ENCODE measurements around the gene ELAVL3. TPM values are rescaled to one million over a fixed set of nuclear protein-coding genes. Genes with fewer than 3 reads are reported as not detected.
A peak's percentile ranks its signal among the peaks of the same experiment; 100 is the strongest.

Gene ELAVL3
- total RNA-seq, 1 donor from 2014 or later, result 42.8 TPM

GRCh38 chr19:11505032-11505503, 24.2 kb upstream of the ELAVL3 start:
- H3K4me3 Mint-ChIP-seq, result peak overlapping the region; percentile 88
- no peaks in the 10 kb centered on the region for H3K36me3 Mint-ChIP-seq (ENCODE audit: low read depth)
- peaks cover 19% of the 10 kb centered on the region for H3K4me1 Mint-ChIP-seq
- TF ChIP-seq, protein P1, sequence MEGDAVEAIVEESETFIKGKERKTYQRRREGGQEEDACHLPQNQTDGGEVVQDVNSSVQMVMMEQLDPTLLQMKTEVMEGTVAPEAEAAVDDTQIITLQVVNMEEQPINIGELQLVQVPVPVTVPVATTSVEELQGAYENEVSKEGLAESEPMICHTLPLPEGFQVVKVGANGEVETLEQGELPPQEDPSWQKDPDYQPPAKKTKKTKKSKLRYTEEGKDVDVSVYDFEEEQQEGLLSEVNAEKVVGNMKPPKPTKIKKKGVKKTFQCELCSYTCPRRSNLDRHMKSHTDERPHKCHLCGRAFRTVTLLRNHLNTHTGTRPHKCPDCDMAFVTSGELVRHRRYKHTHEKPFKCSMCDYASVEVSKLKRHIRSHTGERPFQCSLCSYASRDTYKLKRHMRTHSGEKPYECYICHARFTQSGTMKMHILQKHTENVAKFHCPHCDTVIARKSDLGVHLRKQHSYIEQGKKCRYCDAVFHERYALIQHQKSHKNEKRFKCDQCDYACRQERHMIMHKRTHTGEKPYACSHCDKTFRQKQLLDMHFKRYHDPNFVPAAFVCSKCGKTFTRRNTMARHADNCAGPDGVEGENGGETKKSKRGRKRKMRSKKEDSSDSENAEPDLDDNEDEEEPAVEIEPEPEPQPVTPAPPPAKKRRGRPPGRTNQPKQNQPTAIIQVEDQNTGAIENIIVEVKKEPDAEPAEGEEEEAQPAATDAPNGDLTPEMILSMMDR (conservative IDR thresholded peaks at IDR 0.05), result no peak
- peak overlapping the region; percentile 46 for H3K27ac Mint-ChIP-seq (ENCODE audit: unreplicated experiment)
- DNase-seq (ENCODE audit: low read depth, low spot score), result peak; percentile 85
- no peaks in the 10 kb centered on the region for H3K9me3 Mint-ChIP-seq
- H3K27me3 Mint-ChIP-seq (ENCODE audit: low read depth), result peaks cover 4% of the 10 kb centered on the region

DNA sequence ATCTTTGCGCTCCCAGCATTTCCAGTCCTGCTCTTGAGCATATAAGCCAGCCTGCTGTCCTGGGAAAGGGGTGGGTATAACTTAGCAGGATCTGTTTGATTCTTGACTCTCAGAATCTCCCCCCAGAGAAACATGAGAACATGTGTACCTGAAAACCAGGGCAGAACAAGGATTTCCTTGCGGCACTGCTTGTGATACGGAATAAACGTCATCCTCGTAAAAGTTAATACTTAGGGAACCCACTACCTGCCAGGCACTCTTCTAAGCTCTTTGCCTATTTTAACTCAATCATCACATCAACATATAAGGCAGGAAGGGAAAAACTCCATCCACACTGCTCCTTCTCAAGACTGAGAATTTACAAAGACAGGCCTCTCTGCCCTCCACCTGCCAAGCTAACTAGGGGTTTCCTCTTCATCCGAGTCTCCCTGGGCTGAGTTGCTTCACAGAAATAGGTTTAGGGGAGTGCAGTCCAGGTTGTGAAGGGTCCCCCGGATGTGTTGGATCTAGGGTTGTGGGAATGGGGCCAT, 23.7 kb upstream of the ELAVL3 start:
- TF ChIP-seq, protein P1 (conservative IDR thresholded peaks at IDR 0.05), result no peak
- Mint-ChIP-seq H3K9me3 (no peaks in the 10 kb centered on the region), H3K4me1 (peaks cover 19% of the 10 kb centered on the region), H3K36me3 (ENCODE audit: low read depth) (no peaks in the 10 kb centered on the region), H3K27ac (ENCODE audit: unreplicated experiment) (peak overlapping the region; percentile 46), H3K27me3 (ENCODE audit: low read depth) (peaks cover 4% of the 10 kb centered on the region), H3K4me3 (peak overlapping the region; percentile 88)
- no peak for DNase-seq (ENCODE audit: low read depth, low spot score)

DNA sequence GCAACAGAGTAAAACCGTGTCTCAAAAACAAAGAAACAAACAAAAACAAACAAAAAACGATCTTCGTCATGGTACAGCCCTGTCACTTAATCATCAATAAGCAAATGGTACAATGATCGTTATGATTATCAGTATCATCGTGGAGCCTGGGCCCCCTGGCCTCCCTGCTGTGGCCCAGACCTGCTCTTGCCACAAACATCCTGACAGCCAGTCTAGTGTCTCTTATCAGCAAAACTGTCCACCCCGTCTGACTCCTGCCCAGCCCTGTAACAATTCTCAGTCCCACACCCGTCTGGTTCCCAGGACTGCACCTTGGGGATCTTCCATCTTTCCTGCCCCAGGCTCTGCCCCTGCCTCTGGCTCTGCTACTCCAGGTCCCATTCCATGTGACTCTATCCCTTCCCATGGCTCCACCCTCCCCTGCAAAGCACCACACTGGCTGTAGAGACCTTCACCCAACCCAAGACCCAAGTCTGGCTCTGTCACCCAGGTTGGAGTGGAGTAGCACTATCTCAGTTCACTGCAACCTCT, 19.1 kb upstream of the ELAVL3 start:
- no peaks in the 10 kb centered on the region for H3K36me3 Mint-ChIP-seq (ENCODE audit: low read depth)
- no peaks in the 10 kb centered on the region for H3K27me3 Mint-ChIP-seq (ENCODE audit: low read depth)
- no peak overlapping the region for H3K27ac Mint-ChIP-seq (ENCODE audit: unreplicated experiment)
- DNase-seq (ENCODE audit: low read depth, low spot score), result no peak
- TF ChIP-seq, protein P1 (conservative IDR thresholded peaks at IDR 0.05), result no peak
- H3K4me1 Mint-ChIP-seq, result peaks cover 7% of the 10 kb centered on the region
- no peak overlapping the region for H3K4me3 Mint-ChIP-seq
- H3K9me3 Mint-ChIP-seq, result no peaks in the 10 kb centered on the region

GRCh38 chr19:11499220-11499726, 18.4 kb upstream of the ELAVL3 start:
- no peaks in the 10 kb centered on the region for H3K9me3 Mint-ChIP-seq
- H3K4me3 Mint-ChIP-seq, result no peak overlapping the region
- H3K27me3 Mint-ChIP-seq (ENCODE audit: low read depth), result no peaks in the 10 kb centered on the region
- TF ChIP-seq, protein P1 (conservative IDR thresholded peaks at IDR 0.05), result no peak
- no peaks in the 10 kb centered on the region for H3K36me3 Mint-ChIP-seq (ENCODE audit: low read depth)
- H3K4me1 Mint-ChIP-seq, result peaks cover under 1% of the 10 kb centered on the region
- no peak for DNase-seq (ENCODE audit: low read depth, low spot score)
- H3K27ac Mint-ChIP-seq (ENCODE audit: unreplicated experiment), result no peak overlapping the region

DNA sequence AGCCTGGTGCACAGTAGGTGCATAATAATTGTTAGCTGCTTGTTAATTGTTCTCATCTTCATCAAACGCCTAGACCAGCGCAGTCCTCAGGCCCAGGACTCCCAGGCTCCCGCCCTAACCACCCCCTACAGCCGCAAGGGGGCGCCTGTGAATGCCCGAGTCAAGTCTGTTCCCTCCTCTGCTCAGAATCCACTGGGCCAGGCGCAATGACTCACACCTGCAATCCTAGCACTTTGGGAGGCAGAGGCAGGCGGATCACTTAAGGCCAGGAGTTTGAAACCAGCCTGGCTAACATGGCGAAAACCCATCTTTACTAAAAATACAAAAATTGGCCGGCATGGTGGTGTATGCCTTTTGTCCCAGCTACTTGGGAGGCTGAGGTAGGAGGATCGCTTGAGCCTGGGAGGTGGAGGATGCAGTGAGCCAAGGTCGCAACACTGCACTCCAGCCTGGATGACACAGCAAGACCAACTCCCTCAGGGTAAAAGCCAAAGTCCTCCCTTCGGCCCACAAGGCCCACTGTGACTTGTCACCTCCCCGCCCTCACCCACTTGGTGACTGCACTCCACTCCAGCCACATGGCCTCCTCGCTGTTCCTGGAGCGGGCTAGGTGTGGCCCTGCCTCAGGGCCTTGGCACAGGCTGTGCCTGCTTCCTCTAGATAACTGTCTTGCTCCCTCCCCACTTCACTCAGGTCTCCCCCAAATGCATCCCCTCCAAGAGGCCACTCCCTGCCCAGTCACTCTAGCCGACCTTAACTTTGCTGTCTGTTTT, 15.7 kb upstream of the ELAVL3 start:
- H3K27me3 Mint-ChIP-seq (ENCODE audit: low read depth), result no peaks in the 10 kb centered on the region
- no peaks in the 10 kb centered on the region for H3K9me3 Mint-ChIP-seq
- H3K4me1 Mint-ChIP-seq, result no peaks in the 10 kb centered on the region
- DNase-seq (ENCODE audit: low read depth, low spot score), result peak; percentile 74
- TF ChIP-seq, protein P1 (conservative IDR thresholded peaks at IDR 0.05), result peak; percentile 77
- no peaks in the 10 kb centered on the region for H3K36me3 Mint-ChIP-seq (ENCODE audit: low read depth)
- H3K4me3 Mint-ChIP-seq, result no peak overlapping the region
- peak overlapping the region; percentile 52 for H3K27ac Mint-ChIP-seq (ENCODE audit: unreplicated experiment)
